22Rv1 (cell line): Measurements from ENCODE around the gene GRIA1.

Experiments used
- CTCF ChIP-seq: fragments of 450-650 bp; IDR thresholded peaks from 2 replicates; pipeline ENCODE4 v1.5.1; 2017; ENCODE audit warnings: mild to moderate bottlenecking
- ZFX ChIP-seq: fragments of 450-650 bp; IDR thresholded peaks from 2 replicates; pipeline ENCODE4 v1.6.1; 2017; ENCODE audit warnings: antibody characterized with exemption, borderline replicate concordance

- TF ChIP-seq CTCF (no peak), ZFX (no peak)
Observed at GRCh38 chr5:153672347-153673090, 182.0 kb downstream of the GRIA1 start.
